GM12874 (cell line): ENCODE measurements around the gene CRYBG1.

Experiments
- CTCF ChIP-seq: IDR thresholded peaks from 2 replicates; pipeline ENCODE4 v1.5.1; 2011; ENCODE audit warnings: low read depth, mild to moderate bottlenecking, control low read depth, low read length, moderate library complexity; ENCODE audit not compliant: insufficient read depth

The CRYBG1 gene

GRCh38 chr6:106415921-106416320 lies 55.4 kb downstream of the CRYBG1 start:
- no peak for TF ChIP-seq CTCF

GRCh38 chr6:106417572-106418147 lies 57.1 kb downstream of the CRYBG1 start:
- no peak for TF ChIP-seq CTCF

GRCh38 chr6:106419900-106420613 lies 59.5 kb downstream of the CRYBG1 start:
- no peak for TF ChIP-seq CTCF

- TF ChIP-seq CTCF: no peak
Measured at GRCh38 chr6:106421496-106421895, 61.0 kb downstream of the CRYBG1 start.

- TF ChIP-seq CTCF: no peak
Measured at GRCh38 chr6:106422534-106422933, 62.0 kb downstream of the CRYBG1 start.

- TF ChIP-seq CTCF: no peak
Measured at GRCh38 chr6:106425382-106425781, 64.9 kb downstream of the CRYBG1 start.

- no peak for TF ChIP-seq CTCF
Measured at GRCh38 chr6:106426250-106426970, 65.9 kb downstream of the CRYBG1 start.
